Parathyroid adenoma (tissue), 2 donors: ENCODE data around the gene PRR15.

Experiments
- H2AFZ ChIP-seq: fragments of 300-600 bp; sonication (generic); one replicate; pipeline ENCODE4 v1.7.0; 2017; ENCODE audit warnings: antibody characterized with exemption, mild to moderate bottlenecking
- H3K27ac ChIP-seq: fragments of 300-600 bp; sonication (generic); one replicate; pipeline ENCODE4 v1.7.0; 2017
- H3K27me3 ChIP-seq: fragments of 300-600 bp; sonication (generic); one replicate; pipeline ENCODE4 v1.7.0; 2017; ENCODE audit warnings: low read length; ENCODE audit not compliant: control insufficient read depth, insufficient read depth
- H3K36me3 ChIP-seq: fragments of 300-600 bp; sonication (generic); one replicate; pipeline ENCODE4 v1.7.0; 2017; ENCODE audit warnings: low read length; ENCODE audit not compliant: control insufficient read depth, insufficient read depth
- H3K4me1 ChIP-seq: fragments of 300-600 bp; sonication (generic); one replicate; pipeline ENCODE4 v1.7.0; 2017; ENCODE audit warnings: control low read depth
- H3K4me2 ChIP-seq: fragments of 300-600 bp; sonication (generic); one replicate; pipeline ENCODE4 v1.7.0; 2017; ENCODE audit warnings: low read length
- H3K4me3 ChIP-seq: fragments of 300-600 bp; sonication (generic); one replicate; pipeline ENCODE4 v1.7.0; 2017; ENCODE audit warnings: low read depth, low read length
- H3K79me2 ChIP-seq: fragments of 300-600 bp; sonication (generic); one replicate; pipeline ENCODE4 v1.7.0; 2017; ENCODE audit warnings: control low read depth
- H3K9ac ChIP-seq: fragments of 300-600 bp; sonication (generic); one replicate; pipeline ENCODE4 v1.7.0; 2017; ENCODE audit warnings: mild to moderate bottlenecking
- H3K9me3 ChIP-seq: fragments of 300-600 bp; sonication (generic); one replicate; pipeline ENCODE4 v1.7.0; 2017; ENCODE audit warnings: low read length; ENCODE audit not compliant: control insufficient read depth
- TF ChIP-seq, protein P1 (sequence below): fragments of 300-600 bp; sonication (generic); IDR thresholded peaks from one replicate; pipeline ENCODE4 v1.7.0; 2017; ENCODE audit warnings: antibody characterized with exemption, mild to moderate bottlenecking
- donor health status: primary hyperparathyroidism.

Gene PRR15

DNA sequence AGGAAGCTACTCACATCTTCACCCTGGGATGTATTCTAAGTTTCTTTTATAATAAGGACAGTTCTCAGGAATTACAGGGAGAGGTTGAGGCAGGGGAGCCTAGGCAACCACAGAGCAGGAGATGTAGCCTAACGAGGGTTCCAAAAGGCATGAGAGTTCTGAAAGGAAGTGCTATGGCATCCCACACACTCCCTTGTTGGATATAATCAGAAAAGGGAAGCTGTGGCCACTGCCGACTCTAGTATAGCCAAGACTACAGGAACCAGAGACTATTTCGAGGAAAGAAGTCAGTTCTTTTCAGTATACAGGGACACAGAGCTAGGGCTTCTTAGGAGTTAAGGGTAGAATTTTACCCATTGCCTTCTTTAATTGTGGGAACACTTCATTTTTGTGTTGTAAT, 11.0 kb downstream of the PRR15 start:
- Histone ChIP-seq H3K27me3 (no peaks in the 10 kb centered on the region), H3K79me2 (no peaks in the 10 kb centered on the region)
- TF ChIP-seq, protein P1, sequence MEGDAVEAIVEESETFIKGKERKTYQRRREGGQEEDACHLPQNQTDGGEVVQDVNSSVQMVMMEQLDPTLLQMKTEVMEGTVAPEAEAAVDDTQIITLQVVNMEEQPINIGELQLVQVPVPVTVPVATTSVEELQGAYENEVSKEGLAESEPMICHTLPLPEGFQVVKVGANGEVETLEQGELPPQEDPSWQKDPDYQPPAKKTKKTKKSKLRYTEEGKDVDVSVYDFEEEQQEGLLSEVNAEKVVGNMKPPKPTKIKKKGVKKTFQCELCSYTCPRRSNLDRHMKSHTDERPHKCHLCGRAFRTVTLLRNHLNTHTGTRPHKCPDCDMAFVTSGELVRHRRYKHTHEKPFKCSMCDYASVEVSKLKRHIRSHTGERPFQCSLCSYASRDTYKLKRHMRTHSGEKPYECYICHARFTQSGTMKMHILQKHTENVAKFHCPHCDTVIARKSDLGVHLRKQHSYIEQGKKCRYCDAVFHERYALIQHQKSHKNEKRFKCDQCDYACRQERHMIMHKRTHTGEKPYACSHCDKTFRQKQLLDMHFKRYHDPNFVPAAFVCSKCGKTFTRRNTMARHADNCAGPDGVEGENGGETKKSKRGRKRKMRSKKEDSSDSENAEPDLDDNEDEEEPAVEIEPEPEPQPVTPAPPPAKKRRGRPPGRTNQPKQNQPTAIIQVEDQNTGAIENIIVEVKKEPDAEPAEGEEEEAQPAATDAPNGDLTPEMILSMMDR = no peak

DNA sequence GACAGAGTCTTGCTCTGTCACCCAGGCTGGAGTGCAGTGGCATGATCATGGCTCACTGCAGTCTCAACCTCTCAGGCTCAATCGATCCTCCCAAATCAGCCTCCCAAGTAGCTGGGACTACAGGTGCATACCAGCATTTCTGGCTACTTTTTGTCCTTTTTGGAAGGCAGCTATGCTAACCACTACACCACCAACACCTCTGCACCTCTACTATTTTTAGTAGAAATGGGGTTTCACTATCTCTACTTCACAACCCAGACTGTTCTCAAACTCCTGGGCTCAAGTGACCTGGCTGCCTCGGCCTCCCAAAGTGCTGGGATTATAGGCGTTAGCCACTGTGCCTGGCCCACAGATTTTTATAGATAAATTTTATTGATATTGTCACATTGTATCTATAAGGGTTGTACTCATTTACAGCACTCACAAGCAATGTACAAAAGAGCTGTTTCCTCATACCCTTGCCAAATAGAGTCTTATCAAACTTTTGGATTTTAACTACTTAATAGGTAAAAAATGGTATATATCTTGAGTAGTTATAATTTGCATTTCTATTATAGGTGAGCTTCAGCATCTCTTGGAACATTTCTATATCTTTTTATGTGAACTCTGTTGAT, 23.7 kb downstream of the PRR15 start:
- Histone ChIP-seq H3K36me3 (no peaks in the 10 kb centered on the region), H3K27me3 (no peaks in the 10 kb centered on the region), H3K27ac (no peak overlapping the region), H3K4me3 (no peak overlapping the region), H3K4me2 (no peak overlapping the region), H3K9me3 (no peaks in the 10 kb centered on the region), H2AFZ (no peak overlapping the region), H3K79me2 (no peaks in the 10 kb centered on the region), H3K9ac (no peak overlapping the region), H3K4me1 (no peaks in the 10 kb centered on the region)
- TF ChIP-seq, protein P1 = no peak

More for the DNA sequence above, 11.0 kb downstream of the PRR15 start:
- H3K9ac ChIP-seq = no peak overlapping the region
- H2AFZ ChIP-seq = no peak overlapping the region
- H3K4me3 ChIP-seq = no peak overlapping the region
- no peaks in the 10 kb centered on the region for H3K9me3 ChIP-seq
- no peak overlapping the region for H3K27ac ChIP-seq
- H3K4me2 ChIP-seq = no peak overlapping the region
- H3K4me1 ChIP-seq = no peaks in the 10 kb centered on the region
- no peaks in the 10 kb centered on the region for H3K36me3 ChIP-seq

DNA sequence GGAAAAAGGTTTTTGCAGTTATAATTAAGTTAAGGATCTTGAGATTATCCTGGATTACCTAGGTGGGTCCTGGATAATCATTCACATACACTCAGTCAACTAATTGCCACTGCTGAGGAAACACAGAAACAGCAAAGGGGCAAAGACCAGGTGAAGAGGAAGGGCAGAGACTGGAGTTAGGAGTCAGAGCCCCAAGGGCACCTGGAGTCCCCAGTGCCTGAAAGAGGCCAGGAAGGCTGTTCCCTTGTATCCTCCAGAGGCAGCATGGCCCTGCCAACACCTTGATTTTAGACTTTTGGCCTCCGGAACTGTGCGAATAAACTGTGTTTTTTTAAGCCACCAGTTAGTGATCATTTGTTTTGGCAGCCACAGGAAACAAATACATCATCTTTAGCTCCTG, 24.6 kb downstream of the PRR15 start:
- Histone ChIP-seq H3K9ac (no peak overlapping the region), H3K36me3 (no peaks in the 10 kb centered on the region), H3K27me3 (no peaks in the 10 kb centered on the region), H3K4me1 (no peaks in the 10 kb centered on the region), H3K4me2 (no peak overlapping the region), H2AFZ (no peak overlapping the region), H3K79me2 (no peaks in the 10 kb centered on the region), H3K27ac (no peak overlapping the region), H3K9me3 (no peaks in the 10 kb centered on the region), H3K4me3 (no peak overlapping the region)
- TF ChIP-seq, protein P1 = no peak

DNA sequence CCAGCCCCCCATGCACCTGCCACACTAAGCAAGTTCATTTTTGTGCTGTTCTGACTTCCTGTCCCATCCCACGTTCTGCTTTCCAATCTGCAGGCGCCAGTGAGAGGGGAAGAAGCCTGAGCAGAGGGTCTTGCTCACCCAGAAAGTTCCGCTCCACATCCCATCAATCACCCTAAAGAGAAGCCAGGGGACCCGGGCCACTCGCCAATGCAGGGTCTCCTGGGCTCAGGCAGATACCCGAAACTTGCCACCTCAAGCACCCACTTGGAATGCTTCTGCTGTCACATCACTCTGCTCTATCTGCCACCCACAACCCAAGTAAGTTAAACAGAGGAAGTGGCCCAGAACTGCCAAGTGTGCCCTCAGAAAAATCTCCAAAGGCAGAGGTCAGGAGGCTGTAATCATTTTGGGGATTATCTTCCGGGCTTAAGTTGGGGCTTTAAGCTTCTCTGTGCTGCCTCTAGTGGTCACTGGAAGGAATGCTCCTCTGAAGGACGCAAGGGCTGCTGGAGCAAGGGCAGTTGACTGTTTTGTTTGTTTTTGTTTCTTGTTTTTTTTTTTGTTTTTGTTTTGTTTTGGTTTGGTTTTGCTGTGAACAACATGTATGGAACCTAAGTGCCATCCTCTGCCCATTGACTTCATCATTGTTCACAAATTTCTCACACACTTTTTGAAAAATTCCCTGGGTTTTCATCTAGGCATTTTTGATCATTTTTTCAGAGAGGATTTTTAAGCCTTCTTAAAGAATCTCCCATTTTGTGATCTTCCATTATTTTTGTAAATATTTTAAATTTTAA, 25.5 kb downstream of the PRR15 start:
- Histone ChIP-seq H2AFZ (peak overlapping the region; percentile 3), H3K4me3 (no peak overlapping the region), H3K27ac (no peak overlapping the region), H3K9me3 (no peaks in the 10 kb centered on the region), H3K27me3 (no peaks in the 10 kb centered on the region), H3K79me2 (no peaks in the 10 kb centered on the region), H3K36me3 (no peaks in the 10 kb centered on the region), H3K4me1 (no peaks in the 10 kb centered on the region), H3K4me2 (no peak overlapping the region), H3K9ac (no peak overlapping the region)
- TF ChIP-seq, protein P1 = peak; percentile 69
